Inflammatory macrophage (primary cell): ENCODE data around the gene TCF25.
A peak's percentile ranks its signal among the peaks of the same experiment; 100 is the strongest.

ENCODE experiments used
- DNase-seq, 2 donors: peaks; one replicate each; pipeline ENCODE4 v3.0.0-alpha.2; 2020 to 2022

TCF25 gene

GRCh38 chr16:89880477-89881367, 7.3 kb downstream of the TCF25 start:
- DNase-seq = no peak

GRCh38 chr16:89881368-89881730, 8.0 kb downstream of the TCF25 start:
- DNase-seq = no peak

- DNase-seq = no peak
These were observed 10.1 kb downstream of the TCF25 start for GRCh38 chr16:89883346-89884040.

GRCh38 chr16:89884041-89884421, 10.6 kb downstream of the TCF25 start:
- no peak for DNase-seq

GRCh38 chr16:89887243-89887642, 13.9 kb downstream of the TCF25 start:
- DNase-seq = no peak

GRCh38 chr16:89890200-89890599, 16.8 kb downstream of the TCF25 start:
- DNase-seq = no peak

- DNase-seq = peak in 1 of 2 donors; percentile 16
These were observed 17.7 kb downstream of the TCF25 start for GRCh38 chr16:89890886-89891657.

GRCh38 chr16:89892055-89892630, 18.8 kb downstream of the TCF25 start:
- DNase-seq = no peak

GRCh38 chr16:89892635-89893034, 19.2 kb downstream of the TCF25 start:
- no peak for DNase-seq

GRCh38 chr16:89893642-89894548, 20.5 kb downstream of the TCF25 start:
- no peak for DNase-seq

- DNase-seq = no peak
These were observed 22.3 kb downstream of the TCF25 start for GRCh38 chr16:89895482-89896250.

- no peak for DNase-seq
These were observed 23.8 kb downstream of the TCF25 start for GRCh38 chr16:89897204-89897603.

- no peak for DNase-seq
These were observed 25.0 kb downstream of the TCF25 start for GRCh38 chr16:89898201-89898967.

- DNase-seq = no peak
These were observed 26.6 kb downstream of the TCF25 start for GRCh38 chr16:89899879-89900481.

GRCh38 chr16:89900885-89901284, 27.5 kb downstream of the TCF25 start:
- no peak for DNase-seq

- DNase-seq = no peak
These were observed 29.6 kb downstream of the TCF25 start for GRCh38 chr16:89902980-89903379.

GRCh38 chr16:89903908-89904515, 30.6 kb downstream of the TCF25 start:
- DNase-seq = no peak

GRCh38 chr16:89904606-89905510, 31.5 kb downstream of the TCF25 start:
- no peak for DNase-seq
